ENCODE measurements around the gene TAF4B.
"Not testable (repeated sequence)": the region's sequence is repeated elsewhere in the genome, so short reads cannot be mapped to it uniquely, and the experiment has no call there.

Gene TAF4B

GRCh38 chr18:26376105-26376504 lies 149.9 kb downstream of the TAF4B start:
- no peaks in the 10 kb centered on the region for H3K27me3 ChIP-seq (ENCODE audit: low read depth, low read length)
- H3K9ac ChIP-seq (ENCODE audit: low read length), result no peak overlapping the region
- no peaks in the 10 kb centered on the region for H3K4me1 ChIP-seq (ENCODE audit: low read length)
- H4K20me1 ChIP-seq (ENCODE audit: insufficient read depth, low read length), result no peaks in the 10 kb centered on the region
- no peaks in the 10 kb centered on the region for H3K36me3 ChIP-seq (replicated peaks; ENCODE audit: low read depth, low read length)
- H2AFZ ChIP-seq (ENCODE audit: low read depth, low read length), result no peak overlapping the region
- no peak overlapping the region for H3K4me3 ChIP-seq (ENCODE audit: low read length)
- TF ChIP-seq, protein P1, sequence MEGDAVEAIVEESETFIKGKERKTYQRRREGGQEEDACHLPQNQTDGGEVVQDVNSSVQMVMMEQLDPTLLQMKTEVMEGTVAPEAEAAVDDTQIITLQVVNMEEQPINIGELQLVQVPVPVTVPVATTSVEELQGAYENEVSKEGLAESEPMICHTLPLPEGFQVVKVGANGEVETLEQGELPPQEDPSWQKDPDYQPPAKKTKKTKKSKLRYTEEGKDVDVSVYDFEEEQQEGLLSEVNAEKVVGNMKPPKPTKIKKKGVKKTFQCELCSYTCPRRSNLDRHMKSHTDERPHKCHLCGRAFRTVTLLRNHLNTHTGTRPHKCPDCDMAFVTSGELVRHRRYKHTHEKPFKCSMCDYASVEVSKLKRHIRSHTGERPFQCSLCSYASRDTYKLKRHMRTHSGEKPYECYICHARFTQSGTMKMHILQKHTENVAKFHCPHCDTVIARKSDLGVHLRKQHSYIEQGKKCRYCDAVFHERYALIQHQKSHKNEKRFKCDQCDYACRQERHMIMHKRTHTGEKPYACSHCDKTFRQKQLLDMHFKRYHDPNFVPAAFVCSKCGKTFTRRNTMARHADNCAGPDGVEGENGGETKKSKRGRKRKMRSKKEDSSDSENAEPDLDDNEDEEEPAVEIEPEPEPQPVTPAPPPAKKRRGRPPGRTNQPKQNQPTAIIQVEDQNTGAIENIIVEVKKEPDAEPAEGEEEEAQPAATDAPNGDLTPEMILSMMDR (IDR thresholded peaks at IDR 0.05; ENCODE audit: low read depth, low read length), result no peak
- no peak for TF ChIP-seq EZH2phosphoT487 (IDR thresholded peaks at IDR 0.05; ENCODE audit: low read depth)
- H3K9me3 ChIP-seq (ENCODE audit: insufficient read depth, low read length), result no peaks in the 10 kb centered on the region
- no peak overlapping the region for H3K4me2 ChIP-seq (ENCODE audit: low read length)
- H3K27ac ChIP-seq (ENCODE audit: low read length), result no peak overlapping the region
- no peaks in the 10 kb centered on the region for H3K79me2 ChIP-seq (ENCODE audit: low read length)

GRCh38 chr18:26378701-26379100 lies 152.5 kb downstream of the TAF4B start:
- Histone ChIP-seq H3K4me3 (ENCODE audit: low read length) (no peak overlapping the region), H3K27ac (ENCODE audit: low read length) (no peak overlapping the region), H4K20me1 (ENCODE audit: insufficient read depth, low read length) (no peaks in the 10 kb centered on the region), H3K79me2 (ENCODE audit: low read length) (no peaks in the 10 kb centered on the region), H3K4me1 (ENCODE audit: low read length) (no peaks in the 10 kb centered on the region), H3K4me2 (ENCODE audit: low read length) (no peak overlapping the region), H3K9ac (ENCODE audit: low read length) (no peak overlapping the region), H3K9me3 (ENCODE audit: insufficient read depth, low read length) (no peaks in the 10 kb centered on the region), H3K36me3 (replicated peaks; ENCODE audit: low read depth, low read length) (no peaks in the 10 kb centered on the region), H2AFZ (ENCODE audit: low read depth, low read length) (no peak overlapping the region), H3K27me3 (ENCODE audit: low read depth, low read length) (no peaks in the 10 kb centered on the region)
- TF ChIP-seq, protein P1 (IDR thresholded peaks at IDR 0.05; ENCODE audit: low read depth, low read length), result no peak
- TF ChIP-seq EZH2phosphoT487 (IDR thresholded peaks at IDR 0.05; ENCODE audit: low read depth), result no peak

- not testable (repeated sequence) for H3K36me3 ChIP-seq (replicated peaks; ENCODE audit: low read depth, low read length); H3K79me2 ChIP-seq (ENCODE audit: low read length); H3K9me3 ChIP-seq (ENCODE audit: insufficient read depth, low read length); H3K27ac ChIP-seq (ENCODE audit: low read length); H2AFZ ChIP-seq (ENCODE audit: low read depth, low read length); H3K4me3 ChIP-seq (ENCODE audit: low read length); H3K9ac ChIP-seq (ENCODE audit: low read length); H3K4me2 ChIP-seq (ENCODE audit: low read length); H3K27me3 ChIP-seq (ENCODE audit: low read depth, low read length); H4K20me1 ChIP-seq (ENCODE audit: insufficient read depth, low read length); H3K4me1 ChIP-seq (ENCODE audit: low read length)
These were observed 155.3 kb downstream of the TAF4B start for GRCh38 chr18:26381555-26381954.

GRCh38 chr18:26383454-26384270 lies 157.4 kb downstream of the TAF4B start:
- Histone ChIP-seq H2AFZ (ENCODE audit: low read depth, low read length) (no peak overlapping the region), H3K27ac (ENCODE audit: low read length) (no peak overlapping the region)

More at GRCh38 chr18:26383454-26384270, 157.4 kb downstream of the TAF4B start:
- Histone ChIP-seq H3K79me2 (ENCODE audit: low read length) (no peaks in the 10 kb centered on the region), H3K4me1 (ENCODE audit: low read length) (0 out of 2 replicates have a peak, but pooled peaks cover 2% of the 10 kb centered on the region), H3K9me3 (ENCODE audit: insufficient read depth, low read length) (no peaks in the 10 kb centered on the region), H3K4me2 (ENCODE audit: low read length) (no peak overlapping the region), H3K27me3 (ENCODE audit: low read depth, low read length) (no peaks in the 10 kb centered on the region), H4K20me1 (ENCODE audit: insufficient read depth, low read length) (no peaks in the 10 kb centered on the region), H3K36me3 (replicated peaks; ENCODE audit: low read depth, low read length) (no peaks in the 10 kb centered on the region), H3K4me3 (ENCODE audit: low read length) (no peak overlapping the region), H3K9ac (ENCODE audit: low read length) (no peak overlapping the region)
- TF ChIP-seq, protein P1 (IDR thresholded peaks at IDR 0.05; ENCODE audit: low read depth, low read length), result peak; percentile 79
- TF ChIP-seq EZH2phosphoT487 (IDR thresholded peaks at IDR 0.05; ENCODE audit: low read depth), result no peak
